ENCODE measurements around the gene MEI4.
"Not testable (repeated sequence)": the region's sequence is repeated elsewhere in the genome, so short reads cannot be mapped to it uniquely, and the experiment has no call there.

Gene MEI4

GRCh38 chr6:77822265-77822664, 169.4 kb downstream of the MEI4 start:
- DNase-seq, result no peak

DNA sequence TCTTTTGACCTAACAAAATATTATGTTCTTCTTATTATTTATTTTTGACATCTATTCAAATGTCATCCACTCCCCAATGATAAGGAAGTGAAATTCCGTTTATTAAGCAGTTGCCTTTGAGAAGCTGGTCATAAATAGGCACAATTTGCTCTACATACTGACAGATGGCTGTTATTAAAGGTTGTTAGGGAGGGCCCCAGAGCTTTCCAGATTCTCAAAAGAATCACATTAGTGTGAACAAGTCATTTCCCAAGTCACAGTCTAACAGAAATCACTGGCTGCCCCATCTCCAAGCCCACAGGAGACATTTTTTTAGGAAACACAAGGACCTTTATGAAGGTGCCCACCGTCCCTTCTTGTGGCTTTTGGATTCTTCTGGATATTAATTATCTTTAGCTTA, 172.4 kb downstream of the MEI4 start:
- DNase-seq, result no peak

DNA sequence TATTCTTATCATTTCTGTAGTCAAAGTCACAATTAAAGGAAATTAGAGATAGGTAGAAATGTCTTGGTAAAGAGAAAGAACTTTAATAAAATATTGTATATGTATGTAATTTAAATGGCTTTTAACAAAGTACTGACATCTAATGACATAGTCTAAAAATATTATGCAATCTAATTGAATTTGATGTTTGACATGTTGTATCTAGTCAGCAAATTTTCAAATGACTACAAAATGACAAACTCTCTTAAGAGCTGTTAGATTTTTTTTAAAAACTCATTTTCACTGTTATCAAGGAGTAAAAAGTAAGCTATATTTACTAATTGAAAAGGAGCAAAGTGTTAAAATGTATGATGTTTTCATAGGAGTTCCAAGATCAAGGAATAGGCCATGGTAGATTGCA, 176.9 kb downstream of the MEI4 start:
- no peak for DNase-seq

- DNase-seq, result not testable (repeated sequence)
These were observed 180.9 kb downstream of the MEI4 start for GRCh38 chr6:77833749-77834148.

- no peak for DNase-seq
These were observed 181.8 kb downstream of the MEI4 start for GRCh38 chr6:77834591-77834996.

DNA sequence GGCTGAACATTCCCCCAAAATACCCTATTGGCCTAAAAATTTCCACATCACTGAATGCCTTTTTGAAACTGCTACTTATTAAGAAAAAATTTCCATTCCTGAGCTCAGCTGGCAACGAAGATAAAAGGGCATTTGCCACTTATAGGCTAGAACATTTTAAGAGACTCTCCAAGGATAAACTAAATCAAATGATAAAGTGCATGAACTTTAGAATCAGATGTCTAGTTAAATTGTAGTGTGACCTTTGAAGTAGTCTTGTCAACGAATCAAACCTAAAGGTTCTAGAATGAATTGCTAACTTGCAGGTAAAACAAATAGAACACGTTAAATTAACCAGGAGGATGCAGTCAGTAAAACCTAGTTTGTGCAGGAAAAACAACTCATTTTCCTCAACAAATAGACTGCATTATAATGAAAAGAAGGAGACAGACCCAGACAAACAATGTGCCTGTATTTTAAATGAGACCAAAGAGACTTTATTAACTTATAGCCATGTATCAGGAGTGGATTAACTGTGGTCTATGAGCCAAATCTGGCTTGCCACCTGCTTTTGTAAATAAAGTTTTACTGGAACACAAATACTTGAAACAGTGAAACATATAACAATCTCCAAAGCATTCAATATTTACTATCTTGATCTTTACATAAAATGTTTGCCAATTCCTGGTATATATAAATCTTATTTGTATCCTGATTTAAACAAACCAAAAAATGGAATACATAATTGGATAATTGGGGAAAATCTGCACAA, 184.4 kb downstream of the MEI4 start:
- no peak for DNase-seq

DNA sequence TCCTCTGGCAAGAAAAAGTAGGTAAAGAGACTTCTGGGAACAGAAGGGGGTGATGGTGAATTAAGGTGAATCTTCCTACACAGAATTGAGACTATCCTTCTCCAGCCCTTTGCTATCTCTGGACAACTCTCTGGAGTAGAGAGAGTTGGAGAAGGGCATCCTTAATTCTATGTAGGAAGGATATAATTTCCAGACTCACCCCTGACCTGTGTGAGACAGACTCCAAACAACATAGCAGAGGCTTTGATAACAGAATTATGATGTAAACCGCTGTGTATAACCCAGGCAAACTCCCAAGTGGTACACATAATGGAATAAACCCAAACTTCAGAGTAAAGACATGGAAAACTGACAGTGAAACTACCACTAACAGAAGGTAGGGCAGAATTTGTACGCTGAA, 186.5 kb downstream of the MEI4 start:
- no peak for DNase-seq

DNA sequence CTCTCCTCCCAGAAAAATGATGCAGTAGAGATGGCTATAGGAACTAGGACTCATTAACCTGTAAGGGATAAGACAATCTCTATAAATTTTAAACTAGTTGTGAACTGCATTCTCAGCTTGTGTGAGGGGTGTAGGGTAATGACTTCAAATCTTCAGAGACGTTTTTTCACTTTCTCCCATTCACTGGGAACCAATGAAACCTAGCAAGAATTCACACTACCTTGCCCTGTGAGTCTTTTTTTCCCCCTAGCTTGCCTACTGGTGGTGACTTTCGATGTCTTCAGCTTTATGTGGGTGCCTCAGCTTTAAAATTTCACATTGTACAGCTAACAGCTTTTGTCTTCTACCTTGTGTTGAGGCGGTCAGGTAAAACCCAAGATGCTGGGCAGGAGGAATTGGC, 192.0 kb downstream of the MEI4 start:
- DNase-seq, result no peak

- DNase-seq, result no peak
These were observed 200.6 kb downstream of the MEI4 start for GRCh38 chr6:77853401-77853800.

DNA sequence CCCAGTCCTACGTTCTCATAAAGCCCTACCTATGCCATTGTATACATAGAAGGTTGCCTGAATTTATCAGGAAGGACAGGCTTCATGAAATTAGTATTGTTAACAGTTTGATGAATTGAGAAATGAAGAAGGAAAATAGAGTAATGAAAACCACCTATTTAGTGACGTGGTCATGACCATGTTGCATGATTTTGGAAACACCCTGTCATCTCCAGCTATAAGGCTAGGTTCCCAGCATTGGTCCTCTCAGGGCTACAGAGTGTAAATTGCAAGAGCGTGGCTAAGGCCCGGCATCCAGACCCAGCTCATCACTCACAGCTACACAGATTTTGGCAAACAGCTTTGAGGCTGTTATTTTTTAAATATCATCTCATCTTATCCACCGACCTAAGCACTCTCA, 203.6 kb downstream of the MEI4 start:
- no peak for DNase-seq

DNA sequence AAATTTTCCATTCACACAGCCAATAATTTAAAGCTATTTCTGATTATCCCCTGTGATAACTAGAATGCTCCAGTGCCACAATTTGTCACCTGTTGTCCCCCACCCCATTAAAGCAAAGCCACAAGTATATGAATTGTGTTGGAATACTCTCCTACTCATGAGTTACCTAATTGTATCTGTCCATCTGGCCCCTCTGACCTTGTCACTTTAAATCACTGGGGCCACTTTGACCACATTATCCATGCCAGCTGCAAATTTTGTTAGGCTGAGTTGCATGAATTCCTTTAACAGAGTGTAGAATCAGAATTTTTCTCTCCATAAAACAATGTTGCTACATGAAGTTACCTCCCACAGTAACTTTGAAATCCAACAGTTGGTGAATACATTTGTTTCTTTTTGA, 204.6 kb downstream of the MEI4 start:
- no peak for DNase-seq

DNA sequence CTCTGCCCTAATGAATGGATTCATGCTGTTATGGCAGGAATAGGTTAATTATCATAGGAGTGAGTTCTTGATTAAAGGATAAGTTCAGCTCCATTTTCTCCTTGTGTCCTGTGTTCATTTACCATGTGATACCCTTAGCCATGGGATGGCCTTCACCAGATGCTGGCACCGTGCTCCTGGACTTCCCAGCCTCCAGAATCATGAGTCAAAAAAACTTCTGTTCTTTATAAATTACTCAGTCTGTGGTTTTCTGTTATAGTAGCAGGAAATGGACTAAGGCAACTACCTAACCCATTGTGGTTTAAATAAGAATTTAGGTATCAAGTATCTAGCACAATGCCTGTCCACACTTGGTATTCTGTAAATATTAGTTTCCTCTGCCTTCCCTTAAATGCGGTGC, 223.5 kb downstream of the MEI4 start:
- no peak for DNase-seq

GRCh38 chr6:77879527-77879926, 226.7 kb downstream of the MEI4 start:
- DNase-seq, result no peak

- no peak for DNase-seq
These were observed 227.7 kb downstream of the MEI4 start for GRCh38 chr6:77880501-77880900.

- no peak for DNase-seq
These were observed 231.0 kb downstream of the MEI4 start for GRCh38 chr6:77883851-77884250.

GRCh38 chr6:77893391-77893790, 240.6 kb downstream of the MEI4 start:
- DNase-seq, result no peak

GRCh38 chr6:77906070-77906469, 253.2 kb downstream of the MEI4 start:
- DNase-seq, result no peak

DNA sequence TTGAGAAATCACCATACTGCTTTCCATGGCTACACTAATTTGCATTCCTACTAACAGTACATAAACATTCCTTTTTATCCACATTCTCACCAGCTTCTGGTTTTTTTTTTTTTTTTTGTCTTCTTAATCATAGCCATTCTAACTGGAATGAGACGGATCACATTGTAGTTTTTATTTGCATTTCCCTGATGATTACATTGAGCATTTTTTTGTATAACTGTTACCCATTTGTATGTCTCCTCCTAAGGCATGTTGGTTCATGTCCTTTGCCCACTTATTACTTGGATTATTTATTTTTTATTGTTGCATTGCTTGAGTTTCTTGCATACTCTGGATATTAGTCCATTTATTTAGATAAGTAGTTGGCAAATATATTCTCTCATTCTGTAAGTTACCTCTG, 258.0 kb downstream of the MEI4 start:
- no peak for DNase-seq

DNA sequence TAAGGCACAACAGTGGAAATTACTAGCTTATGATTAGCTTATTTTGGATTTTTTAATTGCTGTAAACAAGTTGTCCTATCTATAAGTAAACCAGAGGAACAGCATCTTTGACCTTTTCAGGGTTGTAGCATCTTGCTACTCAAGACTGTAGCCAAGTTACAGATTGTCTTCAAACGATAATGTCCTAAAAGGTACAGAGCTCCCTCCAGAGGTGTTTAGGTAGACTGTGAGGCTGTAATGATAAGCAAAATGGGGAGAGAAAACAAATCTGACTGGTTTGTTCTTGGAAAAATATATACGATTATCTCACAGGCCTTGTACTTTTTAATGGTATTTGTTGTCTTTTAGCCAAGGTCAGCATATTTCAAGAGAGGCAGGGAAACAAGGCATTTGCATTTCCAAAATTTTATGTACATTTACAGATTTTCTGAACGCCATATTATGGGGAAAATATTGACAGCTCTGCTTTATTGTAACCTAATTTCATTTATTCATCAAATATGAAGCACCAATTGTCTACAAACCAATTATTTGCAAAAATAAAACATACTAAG, 273.4 kb downstream of the MEI4 start:
- no peak for DNase-seq

GRCh38 chr6:77930382-77930781, 277.5 kb downstream of the MEI4 start:
- DNase-seq, result no peak

DNA sequence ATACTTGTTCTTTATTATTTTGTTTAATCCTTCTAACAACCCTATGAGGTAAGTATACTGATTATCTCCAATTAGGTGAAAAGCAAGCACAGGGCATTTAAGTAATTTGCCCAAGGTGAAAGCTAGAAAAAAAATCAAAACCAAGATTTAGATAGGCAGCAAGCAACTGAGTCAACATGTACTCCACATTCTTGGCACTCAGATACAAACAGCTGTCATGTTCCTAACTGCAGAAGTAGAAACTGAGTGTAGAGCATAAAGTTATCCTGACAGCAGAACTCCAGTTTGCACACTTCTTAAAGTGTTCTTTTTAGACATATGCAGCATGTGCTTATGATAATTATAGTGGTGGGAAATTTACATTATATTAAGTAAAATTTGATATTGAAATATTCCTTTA, 278.1 kb downstream of the MEI4 start:
- no peak for DNase-seq

DNA sequence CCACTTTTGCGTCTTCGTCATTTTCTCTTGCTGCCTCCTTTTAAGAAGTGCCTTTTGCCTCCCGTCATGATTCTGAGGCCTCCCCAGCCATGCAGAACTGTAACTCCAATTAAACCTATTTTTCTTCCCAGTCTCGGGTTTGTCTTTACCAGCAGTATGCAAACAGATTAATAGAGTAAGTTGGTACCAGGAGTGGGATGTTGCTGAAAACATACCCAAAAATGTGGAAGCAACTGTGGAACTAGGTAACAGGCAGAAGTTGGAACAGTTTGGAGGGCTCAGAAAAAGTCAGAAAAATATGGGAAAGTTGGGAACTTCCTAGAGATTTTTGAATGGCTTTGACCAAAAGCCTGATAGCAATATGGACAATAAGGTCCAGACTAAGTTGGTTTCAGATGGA, 309.2 kb downstream of the MEI4 start:
- no peak for DNase-seq

GRCh38 chr6:77965449-77965848, 312.6 kb downstream of the MEI4 start:
- no peak for DNase-seq

GRCh38 chr6:77972334-77972733, 319.5 kb downstream of the MEI4 start:
- DNase-seq, result no peak
